ENCODE measurements around the gene MOGAT2. TPM values are rescaled to one million over a fixed set of nuclear protein-coding genes. Genes with fewer than 3 reads are reported as not detected.

Gene MOGAT2
- total RNA-seq, 2 experiments from 2014 or later = not detected

DNA sequence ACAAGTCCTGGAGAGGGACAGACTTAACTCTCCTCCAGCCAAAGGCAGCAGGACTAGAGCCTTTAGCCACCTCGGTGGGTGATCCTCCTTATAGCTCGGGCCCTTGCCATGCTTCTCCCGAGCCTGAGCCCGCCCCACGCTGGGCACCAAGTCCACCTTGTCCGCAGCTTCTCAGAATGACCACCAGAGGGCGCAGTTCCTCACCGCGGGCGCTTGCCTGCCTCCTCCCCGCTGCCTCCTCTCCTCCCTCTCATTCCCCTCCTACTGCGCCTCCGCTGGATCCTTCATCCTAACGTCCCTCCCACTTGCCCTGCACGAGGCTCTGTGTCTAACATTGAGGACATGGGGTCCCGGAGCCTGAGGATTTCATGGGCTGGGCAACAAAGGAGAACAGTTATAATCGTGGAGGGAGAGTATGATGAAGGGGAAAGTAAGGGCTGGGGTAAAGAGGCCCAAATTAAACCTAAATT lies 11.3 kb upstream of the MOGAT2 start:
- Mint-ChIP-seq H3K4me1 (ENCODE audit: low read depth) (no peaks in the 10 kb centered on the region), H3K36me3 (ENCODE audit: low read depth) (no peaks in the 10 kb centered on the region), H3K9me3 (no peaks in the 10 kb centered on the region), H3K4me3 (no peak overlapping the region), H3K27ac (no peak overlapping the region), H3K27me3 (peaks cover 3% of the 10 kb centered on the region)
- ChIA-PET POLR2A (interaction anchor here (0.6 kb wide), 1 partner anchor 244 kb away, joined by 3 read pairs; no protein-coding TSS in a partner anchor), CTCF (interaction anchor here (0.6 to 3.1 kb wide), 57 partner anchors 8 to 805 kb away, joined by 3 to 16 read pairs (median 4); partner anchors contain the start of genes MAP6 and MOGAT2)
- DNase-seq = peak; percentile 65
- intact Hi-C loops (cut with micrococcal nuclease) = no loop called here
- ATAC-seq = peak; percentile 98
- TF ChIP-seq, protein P1, sequence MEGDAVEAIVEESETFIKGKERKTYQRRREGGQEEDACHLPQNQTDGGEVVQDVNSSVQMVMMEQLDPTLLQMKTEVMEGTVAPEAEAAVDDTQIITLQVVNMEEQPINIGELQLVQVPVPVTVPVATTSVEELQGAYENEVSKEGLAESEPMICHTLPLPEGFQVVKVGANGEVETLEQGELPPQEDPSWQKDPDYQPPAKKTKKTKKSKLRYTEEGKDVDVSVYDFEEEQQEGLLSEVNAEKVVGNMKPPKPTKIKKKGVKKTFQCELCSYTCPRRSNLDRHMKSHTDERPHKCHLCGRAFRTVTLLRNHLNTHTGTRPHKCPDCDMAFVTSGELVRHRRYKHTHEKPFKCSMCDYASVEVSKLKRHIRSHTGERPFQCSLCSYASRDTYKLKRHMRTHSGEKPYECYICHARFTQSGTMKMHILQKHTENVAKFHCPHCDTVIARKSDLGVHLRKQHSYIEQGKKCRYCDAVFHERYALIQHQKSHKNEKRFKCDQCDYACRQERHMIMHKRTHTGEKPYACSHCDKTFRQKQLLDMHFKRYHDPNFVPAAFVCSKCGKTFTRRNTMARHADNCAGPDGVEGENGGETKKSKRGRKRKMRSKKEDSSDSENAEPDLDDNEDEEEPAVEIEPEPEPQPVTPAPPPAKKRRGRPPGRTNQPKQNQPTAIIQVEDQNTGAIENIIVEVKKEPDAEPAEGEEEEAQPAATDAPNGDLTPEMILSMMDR (IDR thresholded peaks at IDR 0.05) = peak; percentile 94

DNA sequence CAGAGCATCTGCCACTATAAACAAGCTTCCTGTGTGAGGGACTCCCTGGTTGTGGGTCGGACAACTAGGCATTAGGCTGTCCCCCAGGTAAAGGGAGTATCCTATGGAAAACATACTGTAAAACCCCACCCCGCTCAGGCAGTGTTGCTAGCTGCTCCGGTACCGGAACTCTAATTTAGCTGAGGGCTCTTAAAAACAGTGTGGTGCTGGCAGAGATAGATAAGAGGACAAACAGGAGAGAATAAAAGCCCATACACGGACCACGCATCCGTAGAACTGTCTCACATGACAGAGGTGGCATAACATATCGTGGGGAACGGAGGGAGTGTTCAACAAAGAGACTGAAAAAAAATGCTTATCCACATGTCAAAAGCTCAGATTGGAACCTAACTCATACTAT lies 3.4 kb upstream of the MOGAT2 start:
- Mint-ChIP-seq H3K9me3 (no peaks in the 10 kb centered on the region), H3K4me3 (no peak overlapping the region), H3K36me3 (ENCODE audit: low read depth) (no peaks in the 10 kb centered on the region), H3K4me1 (ENCODE audit: low read depth) (no peaks in the 10 kb centered on the region), H3K27me3 (peaks cover 3% of the 10 kb centered on the region), H3K27ac (no peak overlapping the region)
- intact Hi-C loops (cut with micrococcal nuclease) = no loop called here
- ATAC-seq (no peak), DNase-seq (no peak)
- ChIA-PET CTCF (interaction anchor here (1.6 kb wide), 1 partner anchor 8 kb away, joined by 12 read pairs; no protein-coding TSS in a partner anchor), POLR2A (no interaction called here)
- TF ChIP-seq, protein P1 (IDR thresholded peaks at IDR 0.05) = no peak

DNA sequence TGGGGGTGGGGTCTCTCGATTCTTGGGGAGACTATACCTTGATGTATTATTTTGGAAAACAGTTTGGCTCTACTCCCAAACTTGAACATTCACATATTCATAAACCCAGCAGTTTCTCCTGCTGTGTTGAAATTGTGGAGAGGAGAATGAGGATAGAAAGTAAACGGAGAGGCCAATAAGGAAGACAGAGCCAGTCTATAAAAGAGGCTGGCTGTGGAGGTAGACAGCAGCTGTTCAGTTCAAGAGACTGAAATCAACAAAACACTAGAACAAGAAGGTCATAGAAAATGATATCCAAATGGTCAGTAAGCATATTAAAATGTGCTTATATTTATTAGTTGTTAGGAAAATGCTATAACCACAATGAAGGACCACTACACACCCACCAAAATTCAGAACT lies 1.9 kb upstream of the MOGAT2 start:
- TF ChIP-seq, protein P1 (IDR thresholded peaks at IDR 0.05) = no peak
- no peaks in the 10 kb centered on the region for H3K9me3 Mint-ChIP-seq
- POLR2A ChIA-PET = no interaction called here
- H3K4me3 Mint-ChIP-seq = no peak overlapping the region
- DNase-seq = no peak
- no peak for ATAC-seq
- H3K27me3 Mint-ChIP-seq = peaks cover 3% of the 10 kb centered on the region
- H3K27ac Mint-ChIP-seq = no peak overlapping the region
- no peaks in the 10 kb centered on the region for H3K4me1 Mint-ChIP-seq (ENCODE audit: low read depth)
- no peaks in the 10 kb centered on the region for H3K36me3 Mint-ChIP-seq (ENCODE audit: low read depth)
- intact Hi-C loops (cut with micrococcal nuclease) = no loop called here
- CTCF ChIA-PET = interaction anchor here (1.2 to 2.1 kb wide), 2 partner anchors 10 to 152 kb away, joined by 4 to 12 read pairs (median 10); no protein-coding TSS in a partner anchor

DNA sequence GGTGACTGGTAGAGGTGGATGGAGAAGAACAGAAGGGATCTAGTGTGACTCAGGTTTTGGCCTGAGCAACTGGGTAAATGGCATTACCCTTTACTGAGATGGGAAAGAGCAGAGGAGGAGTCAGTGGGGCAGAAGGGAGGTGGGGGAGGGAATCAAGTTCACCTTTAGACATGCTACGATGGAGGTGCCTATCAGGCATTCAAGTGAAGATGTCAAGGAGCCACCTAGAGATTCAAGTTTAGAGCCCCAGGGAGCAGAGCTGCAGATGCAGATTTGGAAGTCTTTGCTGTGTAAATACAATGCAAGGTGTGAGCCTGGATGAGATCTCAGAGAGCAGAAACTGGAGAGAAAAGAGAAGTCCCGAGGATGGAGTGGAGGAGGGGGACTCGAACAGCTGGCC lies 979 bp upstream of the MOGAT2 start:
- TF ChIP-seq, protein P1 (IDR thresholded peaks at IDR 0.05) = no peak
- H3K4me3 Mint-ChIP-seq = no peak overlapping the region
- H3K27me3 Mint-ChIP-seq = peaks cover 2% of the 10 kb centered on the region
- ATAC-seq (no peak), DNase-seq (no peak)
- H3K4me1 Mint-ChIP-seq (ENCODE audit: low read depth) = no peaks in the 10 kb centered on the region
- no peaks in the 10 kb centered on the region for H3K36me3 Mint-ChIP-seq (ENCODE audit: low read depth)
- no peak overlapping the region for H3K27ac Mint-ChIP-seq
- CTCF ChIA-PET = interaction anchor here (1.2 to 2.1 kb wide), 2 partner anchors 11 to 151 kb away, joined by 4 to 10 read pairs; no protein-coding TSS in a partner anchor
- no peaks in the 10 kb centered on the region for H3K9me3 Mint-ChIP-seq
- POLR2A ChIA-PET = no interaction called here
- intact Hi-C loops (cut with micrococcal nuclease) = no loop called here

DNA sequence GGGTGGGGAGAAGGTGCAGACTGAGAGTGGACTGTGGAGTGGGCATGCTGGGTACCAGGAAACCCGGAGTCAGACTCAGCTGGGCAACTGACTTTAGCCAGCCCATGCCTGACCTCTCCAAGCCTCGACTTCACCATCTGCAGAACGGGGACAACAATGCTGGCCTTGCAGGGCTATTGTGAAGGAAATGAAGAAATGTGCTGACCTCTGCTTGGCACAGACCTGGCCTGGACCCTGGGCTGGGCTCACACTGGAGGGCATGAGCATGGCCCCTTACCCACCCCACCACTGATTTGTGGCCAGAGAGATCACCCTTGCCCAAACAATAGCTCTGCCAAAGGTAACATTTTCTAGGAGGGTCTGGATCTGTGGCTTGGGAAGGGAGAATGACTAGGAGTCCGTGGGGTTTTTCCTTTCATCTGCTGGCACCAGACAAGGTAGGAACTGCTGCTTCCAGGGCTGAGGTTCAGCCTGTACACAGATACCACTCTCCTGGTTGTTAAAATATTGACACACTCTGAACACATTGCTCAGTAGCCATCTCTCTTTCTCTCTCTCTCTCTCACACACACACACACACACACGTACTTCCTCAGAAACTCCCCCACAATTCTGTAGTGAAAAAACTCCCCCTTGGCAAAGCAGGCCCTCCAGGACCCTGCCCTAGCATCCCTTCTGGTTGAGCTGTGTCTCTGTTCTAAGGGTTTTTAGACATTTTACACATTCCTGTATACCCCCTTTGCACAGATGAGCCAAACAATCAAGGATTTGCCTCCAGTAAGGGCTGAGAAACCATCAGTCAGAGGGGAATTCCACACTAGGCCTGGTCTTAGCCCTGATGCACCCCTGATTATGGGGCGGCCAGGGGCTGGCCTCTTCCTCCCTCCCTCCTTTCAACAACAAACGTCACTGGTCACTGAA lies 1.0 kb downstream of the MOGAT2 start:
- POLR2A ChIA-PET = no interaction called here
- no peaks in the 10 kb centered on the region for H3K9me3 Mint-ChIP-seq
- no peak overlapping the region for H3K27ac Mint-ChIP-seq
- TF ChIP-seq, protein P1 (IDR thresholded peaks at IDR 0.05) = no peak
- H3K4me3 Mint-ChIP-seq = no peak overlapping the region
- DNase-seq (no peak), ATAC-seq (no peak)
- CTCF ChIA-PET = interaction anchor here (1.0 to 1.2 kb wide), 2 partner anchors 13 kb away, joined by 3 to 5 read pairs; no protein-coding TSS in a partner anchor
- no peaks in the 10 kb centered on the region for H3K4me1 Mint-ChIP-seq (ENCODE audit: low read depth)
- H3K36me3 Mint-ChIP-seq (ENCODE audit: low read depth) = no peaks in the 10 kb centered on the region
- no peaks in the 10 kb centered on the region for H3K27me3 Mint-ChIP-seq
- intact Hi-C loops (cut with micrococcal nuclease) = no loop called here

All from activated CD8-positive, alpha-beta T cell treated with anti-CD3 and anti-CD28 coated beads for 36 hours (primary cell).